Kidney (tissue), 14 donors: ENCODE data around the gene THSD4. TPM values are rescaled to one million over a fixed set of nuclear protein-coding genes. Genes with fewer than 3 reads are reported as not detected.

Source experiments
- DNase-seq, 5 donors: peaks; one replicate each; pipeline ENCODE4 v3.0.0-alpha.2; 2013 to 2020
- FAIRE-seq: peaks from 2 replicates; lab custom pipeline; 2012; peaks lifted over from hg19 to GRCh38; lab: Jason Lieb, UNC
- H3K27ac ChIP-seq, 2 donors: one replicate each; pipeline ENCODE4 v1.7.0; 2013; ENCODE audit warnings: low read depth in 2 of 2, low read length in 2 of 2, inconsistent platforms in 1 of 2
- H3K27me3 ChIP-seq: one replicate; pipeline ENCODE4 v1.7.1; 2013; ENCODE audit warnings: low read length, inconsistent platforms; ENCODE audit not compliant: control insufficient read depth, insufficient read depth
- H3K36me3 ChIP-seq, 3 donors: one replicate each; pipeline versions ENCODE4 v1.7.0 to v1.7.1; 2013; ENCODE audit warnings: low read length in 3 of 3, control low read depth in 1 of 3, inconsistent platforms in 1 of 3; ENCODE audit not compliant: insufficient read depth in 3 of 3, control insufficient read depth in 2 of 3
- H3K4me1 ChIP-seq, 3 donors: one replicate each; pipeline versions ENCODE4 v1.7.0 to v1.7.1; 2013; ENCODE audit warnings: low read length in 3 of 3, inconsistent platforms in 1 of 3, low read depth in 1 of 3; ENCODE audit not compliant: control insufficient read depth in 2 of 3, insufficient read depth in 2 of 3
- H3K4me3 ChIP-seq, 3 donors: one replicate each; pipeline versions ENCODE4 v1.7.0 to v1.8.1; 2013; ENCODE audit warnings: low read length in 3 of 3, control low read depth in 1 of 3, inconsistent platforms in 1 of 3
- H3K9ac ChIP-seq, 3 donors: one replicate each; pipeline versions ENCODE4 v1.7.0 to v1.7.1; 2013; ENCODE audit warnings: low read length in 3 of 3, control low read depth in 1 of 3, inconsistent platforms in 1 of 3
- H3K9me3 ChIP-seq, 3 donors: one replicate each; pipeline versions ENCODE4 v1.7.0 to v1.7.1; 2013; ENCODE audit warnings: low read length in 3 of 3, control low read depth in 1 of 3, inconsistent platforms in 1 of 3; ENCODE audit not compliant: control insufficient read depth in 2 of 3, insufficient read depth in 1 of 3
- CTCF ChIP-seq: IDR thresholded peaks from 3 replicates; pipeline ENCODE4 v1.5.1; 2012; ENCODE audit warnings: mild to moderate bottlenecking, moderate library complexity, borderline replicate concordance; ENCODE audit not compliant: insufficient read depth; ENCODE audit errors: extremely low read depth
- intact Hi-C: fragments of 100-400 bp; cut with DNase I; formaldehyde crosslinking; loops from one replicate; pipeline ENCODE4 v1.11.1; 2022
- polyA plus RNA-seq: library from polyadenylated mRNA; stranded (reverse); fragments of 350-450 nt; fragmentation: Illumina TruSeq; extraction: RNeasy Lipid Tissue Mini Kit (QIAGEN cat#74804); gene quantifications from one replicate; pipeline ENCODE4 v1.2.3, GENCODE V29; 2014; ENCODE audit warnings: low read depth, low replicate concordance; ENCODE audit not compliant: insufficient read depth
- total RNA-seq: library from RNA; stranded (reverse); fragmentation: NEBNext Ultra II Directional; extraction: Animal tissue kit (Norgen Biotek cat#: 25700); gene quantifications from one replicate; pipeline ENCODE4 v1.2.1, GENCODE V29; 2021
- donor health status: control.
- donor health status: control.
- donor health status: control.
- donor health status: control.
- donor health status: control.
- donor health status: DM: yes; HTN: yes; CAD: no.
- donor health status: Normal renal cell carcinoma (clear cell type).

The THSD4 gene
- total and polyA plus RNA-seq, 2 donors from 2014 or later = 9.4 to 36.3 TPM

GRCh38 chr15:71131601-71132362 lies 16.5 kb downstream of the THSD4 start:
- intact Hi-C loops = no loop called here
- Histone ChIP-seq H3K9ac (no peak overlapping the region), H3K9me3 (no peaks in the 10 kb centered on the region), H3K27me3 (no peaks in the 10 kb centered on the region), H3K4me3 (no peak overlapping the region), H3K4me1 (peaks cover 4 to 20% (median 10%) of the 10 kb centered on the region in 3 donors), H3K36me3 (no peaks in the 10 kb centered on the region), H3K27ac (no peak overlapping the region)
- no peak for TF ChIP-seq CTCF
- no peak for FAIRE-seq
- DNase-seq = no peak

DNA sequence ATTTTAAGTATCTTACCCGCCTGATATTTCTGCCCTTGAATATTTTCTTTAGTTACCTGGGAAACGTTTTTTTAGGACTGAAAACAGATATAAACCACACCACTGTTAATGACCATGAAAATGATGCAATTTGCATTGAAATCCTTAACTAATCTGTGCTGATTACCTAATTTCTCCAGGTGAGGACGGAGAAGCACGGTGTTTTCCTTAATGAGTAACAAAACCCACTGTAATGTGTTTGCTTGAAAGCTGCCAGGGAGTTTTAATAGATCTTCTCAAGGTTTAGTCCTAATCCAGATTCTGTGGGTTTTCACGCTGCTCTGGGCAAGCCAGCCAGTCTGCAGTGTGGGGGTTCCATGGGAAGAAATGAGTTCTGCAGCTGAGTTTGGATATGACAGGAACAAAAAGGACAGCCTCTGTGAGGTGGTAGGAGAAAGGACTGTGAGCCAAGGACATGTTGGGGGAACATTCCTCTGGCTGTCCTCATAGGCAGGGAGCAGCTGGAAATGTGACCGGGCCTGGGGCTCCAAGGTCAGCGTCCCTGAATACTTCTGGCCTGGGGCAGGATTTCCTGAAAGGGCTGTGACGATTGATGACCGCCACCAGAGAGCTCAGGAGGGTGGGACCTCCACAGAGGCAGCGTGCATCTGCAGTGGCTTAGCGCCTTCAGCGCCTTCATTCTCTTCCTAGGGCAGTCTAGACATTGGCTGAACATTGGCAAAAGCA lies 18.6 kb downstream of the THSD4 start:
- peak overlapping the region in 1 of 2 donors; percentile 8 for H3K27ac ChIP-seq
- no peak for TF ChIP-seq CTCF
- intact Hi-C loops = no loop called here
- H3K36me3 ChIP-seq = no peaks in the 10 kb centered on the region
- H3K4me3 ChIP-seq = no peak overlapping the region
- no peaks in the 10 kb centered on the region for H3K27me3 ChIP-seq
- H3K9ac ChIP-seq = no peak overlapping the region
- peaks cover 4 to 20% (median 16%) of the 10 kb centered on the region in 3 donors for H3K4me1 ChIP-seq
- no peaks in the 10 kb centered on the region for H3K9me3 ChIP-seq
- FAIRE-seq = no peak
- peak in 4 of 5 donors; percentile 67 to 88 (median 68) for DNase-seq

DNA sequence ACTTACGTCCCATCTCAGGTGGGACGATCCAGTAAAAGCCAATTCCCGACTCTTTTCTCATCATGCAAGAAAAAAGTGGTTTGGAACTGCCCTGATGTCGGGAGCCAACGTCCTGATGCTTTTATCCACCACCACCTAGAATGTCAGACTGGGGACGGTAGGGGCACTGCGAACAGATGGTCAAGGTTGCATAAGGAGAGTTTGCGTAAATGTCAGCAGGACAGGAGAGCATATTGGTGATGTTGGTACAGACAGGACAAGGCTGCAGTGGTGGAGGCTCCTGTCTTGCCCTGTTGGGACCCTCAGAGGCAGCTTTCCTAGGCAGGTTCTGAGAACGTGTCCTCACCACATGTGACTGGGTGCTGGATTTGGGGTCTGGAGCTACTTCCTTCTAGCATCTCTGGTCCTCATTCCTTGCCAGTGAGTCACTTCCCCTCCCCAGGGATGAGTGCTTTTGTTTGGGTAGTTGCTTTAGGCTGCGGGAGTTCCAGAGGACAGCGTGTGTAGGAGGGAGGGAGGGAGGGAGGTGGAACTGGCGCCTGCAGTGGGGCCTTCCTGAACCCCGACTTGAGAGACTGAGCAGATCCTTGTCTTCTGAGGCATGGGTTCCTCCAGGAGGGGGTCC lies 21.0 kb downstream of the THSD4 start:
- Histone ChIP-seq H3K36me3 (no peaks in the 10 kb centered on the region), H3K27ac (peak overlapping the region in 1 of 2 donors; percentile 32), H3K27me3 (no peaks in the 10 kb centered on the region), H3K9ac (no peak overlapping the region), H3K9me3 (no peaks in the 10 kb centered on the region), H3K4me1 (peaks cover 4 to 26% (median 22%) of the 10 kb centered on the region in 3 donors), H3K4me3 (no peak overlapping the region)
- intact Hi-C loops = no loop called here
- FAIRE-seq (no peak), DNase-seq (peak in 1 of 5 donors; percentile 55)
- no peak for TF ChIP-seq CTCF
